ENCODE data around the gene NCLN. TPM values are rescaled to one million over a fixed set of nuclear protein-coding genes. Genes with fewer than 3 reads are reported as not detected.
"Not testable (repeated sequence)": the region's sequence is repeated elsewhere in the genome, so short reads cannot be mapped to it uniquely, and the experiment has no call there.

Gene NCLN
- total and polyA plus RNA-seq, 8 donors = 34.0 to 68.1 (median 51.3) TPM

GRCh38 chr19:3210347-3211017 lies 24.8 kb downstream of the NCLN start:
- intact Hi-C loops (cut with DNase I) = no loop called here
- peak; percentile 57 to 83 (median 76) for ATAC-seq
- no peaks in the 10 kb centered on the region for H3K27me3 ChIP-seq
- no peak overlapping the region for H3K4me3 ChIP-seq
- DNase-seq = peak in 3 of 6 donors; percentile 55 to 84 (median 76)
- no peak overlapping the region for H3K27ac ChIP-seq
- TF ChIP-seq CTCF (IDR thresholded peaks at IDR 0.05) = peak; percentile 22 to 47 (median 26)
- WGBS, 2 donors = 39 to 40% methylated on average over 20 of the region's 20 CpGs
- H3K9me3 ChIP-seq = no peaks in the 10 kb centered on the region
- H3K4me1 ChIP-seq = no peaks in the 10 kb centered on the region
- no peak for FAIRE-seq
- peaks cover 0 to 25% (median 0%) of the 10 kb centered on the region in 3 donors for H3K36me3 ChIP-seq

GRCh38 chr19:3211191-3211590 lies 25.5 kb downstream of the NCLN start:
- DNase-seq = no peak
- peaks cover 0 to 23% (median 0%) of the 10 kb centered on the region in 3 donors for H3K36me3 ChIP-seq
- TF ChIP-seq CTCF (IDR thresholded peaks at IDR 0.05) = no peak
- no peaks in the 10 kb centered on the region for H3K4me1 ChIP-seq
- no peaks in the 10 kb centered on the region for H3K27me3 ChIP-seq
- intact Hi-C loops (cut with DNase I) = no loop called here
- H3K9me3 ChIP-seq = no peaks in the 10 kb centered on the region
- peak in 1 of 4 donors; percentile 8 for ATAC-seq
- H3K4me3 ChIP-seq = no peak overlapping the region
- WGBS, 2 donors = 47 to 51% methylated on average over 12 of the region's 12 CpGs
- FAIRE-seq = no peak
- H3K27ac ChIP-seq = no peak overlapping the region

- H3K27ac ChIP-seq = no peak overlapping the region
- no peak for TF ChIP-seq CTCF (IDR thresholded peaks at IDR 0.05)
- no peak for DNase-seq
- H3K4me3 ChIP-seq = no peak overlapping the region
- no peaks in the 10 kb centered on the region for H3K4me1 ChIP-seq
- 92 to 96% methylated on average over 7 of the region's 7 CpGs for WGBS, 2 donors
- H3K9me3 ChIP-seq = no peaks in the 10 kb centered on the region
- ATAC-seq = no peak
- intact Hi-C loops (cut with DNase I) = no loop called here
- no peak for FAIRE-seq
- peaks cover 0 to 4% (median 0%) of the 10 kb centered on the region in 3 donors for H3K36me3 ChIP-seq
- no peaks in the 10 kb centered on the region for H3K27me3 ChIP-seq
These were observed 27.4 kb downstream of the NCLN start for GRCh38 chr19:3213159-3213558.

GRCh38 chr19:3216874-3217273 lies 31.1 kb downstream of the NCLN start:
- 87 to 97% methylated on average over 5 of the region's 5 CpGs for WGBS, 2 donors
- TF ChIP-seq CTCF (IDR thresholded peaks at IDR 0.05) = no peak
- intact Hi-C loops (cut with DNase I) = no loop called here
- DNase-seq = no peak
- no peaks in the 10 kb centered on the region for H3K9me3 ChIP-seq
- H3K36me3 ChIP-seq = no peaks in the 10 kb centered on the region
- no peak overlapping the region for H3K4me3 ChIP-seq
- H3K27ac ChIP-seq = no peak overlapping the region
- no peak for ATAC-seq
- H3K4me1 ChIP-seq = no peaks in the 10 kb centered on the region
- H3K27me3 ChIP-seq = no peaks in the 10 kb centered on the region
- FAIRE-seq = no peak

GRCh38 chr19:3220576-3220975 lies 34.8 kb downstream of the NCLN start:
- Histone ChIP-seq H3K27me3 (no peaks in the 10 kb centered on the region), H3K4me1 (no peaks in the 10 kb centered on the region), H3K4me3 (no peak overlapping the region), H3K36me3 (no peaks in the 10 kb centered on the region), H3K9me3 (no peaks in the 10 kb centered on the region), H3K27ac (no peak overlapping the region)
- DNase-seq (no peak), FAIRE-seq (no peak), ATAC-seq (no peak)
- intact Hi-C loops (cut with DNase I) = no loop called here
- TF ChIP-seq CTCF (IDR thresholded peaks at IDR 0.05) = no peak
- 65 to 67% methylated on average over 12 of the region's 12 CpGs for WGBS, 2 donors

- 69 to 76% methylated on average over 5 of the region's 5 CpGs for WGBS, 2 donors
- H3K36me3 ChIP-seq, FAIRE-seq: not testable (repeated sequence)
These were observed 35.8 kb downstream of the NCLN start for GRCh38 chr19:3221576-3221975.

More at GRCh38 chr19:3221576-3221975, 35.8 kb downstream of the NCLN start:
- H3K9me3 ChIP-seq; H3K4me3 ChIP-seq; H3K27ac ChIP-seq; H3K27me3 ChIP-seq; intact Hi-C loops (cut with DNase I); H3K4me1 ChIP-seq; DNase-seq; ATAC-seq: not testable (repeated sequence)
